HepG2 (cell line): ENCODE results near the gene DBNDD2. TPM values are rescaled to one million over a fixed set of nuclear protein-coding genes. Genes with fewer than 3 reads are reported as not detected.

Source experiments
- ATF3 ChIP-seq: sonication (generic); formaldehyde crosslinking; IDR thresholded peaks from 2 replicates; pipeline ENCODE4 v1.4.0; 2020; ENCODE audit warnings: missing genetic modification reagents
- BCL3 ChIP-seq: sonication (generic); formaldehyde crosslinking; IDR thresholded peaks from 2 replicates; pipeline ENCODE4 v1.5.1; 2020; ENCODE audit warnings: mild to moderate bottlenecking, missing genetic modification reagents, moderate library complexity
- CSRNP1 ChIP-seq: sonication (generic); formaldehyde crosslinking; IDR thresholded peaks from 2 replicates; pipeline ENCODE4 v1.8.1; 2023; ENCODE audit warnings: mild to moderate bottlenecking, missing genetic modification reagents
- ELF1 ChIP-seq: sonication (generic); formaldehyde crosslinking; IDR thresholded peaks from 2 replicates; pipeline ENCODE4 v1.4.0; 2020; ENCODE audit warnings: missing genetic modification reagents
- GLI4 ChIP-seq: sonication (generic); formaldehyde crosslinking; IDR thresholded peaks from 2 replicates; pipeline ENCODE4 v1.5.1; 2020; ENCODE audit warnings: missing genetic modification reagents, mild to moderate bottlenecking, moderate library complexity, borderline replicate concordance
- HMGXB3 ChIP-seq: sonication (generic); formaldehyde crosslinking; IDR thresholded peaks from 2 replicates; pipeline ENCODE4 v1.4.0; 2020; ENCODE audit warnings: missing genetic modification reagents, borderline replicate concordance
- MAFK ChIP-seq, 2 experiments: IDR thresholded peaks in 1 of 2; conservative IDR thresholded peaks in 1 of 2; 2 replicates each; pipeline ENCODE4 v1.6.1; 2011; ENCODE audit warnings: improper control_type of control experiment in 2 of 2, low read length in 2 of 2
- MED1 ChIP-seq: sonication (generic); formaldehyde crosslinking; IDR thresholded peaks from 2 replicates; pipeline ENCODE4 v1.4.0; 2020; ENCODE audit warnings: missing genetic modification reagents
- MED8 ChIP-seq: sonication (generic); formaldehyde crosslinking; IDR thresholded peaks from 2 replicates; pipeline ENCODE4 v1.8.1; 2023; ENCODE audit warnings: mild to moderate bottlenecking, missing genetic modification reagents; ENCODE audit not compliant: insufficient replicate concordance
- MEF2D ChIP-seq: sonication (generic); formaldehyde crosslinking; IDR thresholded peaks from 2 replicates; pipeline ENCODE4 v1.5.1; 2020; ENCODE audit warnings: mild to moderate bottlenecking, missing genetic modification reagents
- NAIF1 ChIP-seq: sonication (generic); formaldehyde crosslinking; IDR thresholded peaks from 2 replicates; pipeline ENCODE4 v1.5.0; 2020; ENCODE audit warnings: mild to moderate bottlenecking, missing genetic modification reagents, borderline replicate concordance
- RFX1 ChIP-seq: fragments of 450-650 bp; IDR thresholded peaks from 2 replicates; pipeline ENCODE4 v1.6.1; 2017
- RXRA ChIP-seq: sonication (generic); formaldehyde crosslinking; IDR thresholded peaks from 2 replicates; pipeline ENCODE4 v1.5.1; 2020; ENCODE audit warnings: missing genetic modification reagents
- STAT5B ChIP-seq: sonication (generic); formaldehyde crosslinking; IDR thresholded peaks from 2 replicates; pipeline ENCODE4 v1.4.0; 2020; ENCODE audit warnings: missing genetic modification reagents
- TRIM24 ChIP-seq: sonication (generic); formaldehyde crosslinking; IDR thresholded peaks from 2 replicates; pipeline ENCODE4 v1.8.0; 2022; ENCODE audit warnings: mild to moderate bottlenecking, missing genetic modification reagents
- ZNF251 ChIP-seq: sonication (generic); formaldehyde crosslinking; IDR thresholded peaks from 2 replicates; pipeline ENCODE4 v1.9.0; 2021; ENCODE audit warnings: mild to moderate bottlenecking, missing genetic modification reagents
- ZNF256 ChIP-seq: sonication (generic); formaldehyde crosslinking; conservative IDR thresholded peaks from 2 replicates; pipeline ENCODE4 v1.4.0; 2020; ENCODE audit warnings: missing genetic modification reagents
- ZNF446 ChIP-seq: sonication (generic); formaldehyde crosslinking; IDR thresholded peaks from 2 replicates; pipeline ENCODE4 v1.5.0; 2020; ENCODE audit warnings: mild to moderate bottlenecking, missing genetic modification reagents
- ZNF546 ChIP-seq: sonication (generic); formaldehyde crosslinking; conservative IDR thresholded peaks from 2 replicates; pipeline ENCODE4 v1.8.1; 2023; ENCODE audit warnings: mild to moderate bottlenecking, missing genetic modification reagents
- ZNF589 ChIP-seq: sonication (generic); formaldehyde crosslinking; conservative IDR thresholded peaks from 2 replicates; pipeline ENCODE4 v1.8.0; 2022; ENCODE audit warnings: mild to moderate bottlenecking, moderate library complexity, missing genetic modification reagents
- ZNF616 ChIP-seq: sonication (generic); formaldehyde crosslinking; IDR thresholded peaks from 2 replicates; pipeline ENCODE4 v1.5.0; 2020; ENCODE audit warnings: low read depth, mild to moderate bottlenecking, missing genetic modification reagents
- ZNF788 ChIP-seq: sonication (generic); formaldehyde crosslinking; IDR thresholded peaks from 2 replicates; pipeline ENCODE4 v1.5.0; 2020; ENCODE audit warnings: mild to moderate bottlenecking, missing genetic modification reagents, borderline replicate concordance
- ZNF883 ChIP-seq: sonication (generic); formaldehyde crosslinking; IDR thresholded peaks from 2 replicates; pipeline ENCODE4 v1.5.1; 2020; ENCODE audit warnings: mild to moderate bottlenecking, missing genetic modification reagents; ENCODE audit errors: not compliant biosample characterization
- polyA plus RNA-seq, 8 experiments: library from polyadenylated mRNA; depleted of rRNA in 3 of 8; stranded (reverse) in 7 of 8; unstranded in 1 of 8; fragments of >200 nt; fragmentation: Illumina TruSeq in 4 of 8; extraction: Trizol in 4 of 8; gene quantifications; 2 replicates each; pipeline versions ENCODE4 v1.2.1 to v1.2.3, GENCODE V29; 2011 to 2016; ENCODE audit warnings: low read depth in 4 of 8, missing spikeins in 1 of 8, mixed read lengths in 1 of 8; ENCODE audit not compliant: insufficient read depth in 1 of 8
- total RNA-seq, 5 experiments: library from RNA; depleted of rRNA; stranded (reverse); fragments of >200 nt; fragmentation: Illumina TruSeq; extraction: Trizol; gene quantifications; 2 replicates each; pipeline ENCODE4 v1.2.3, GENCODE V29; 2016; ENCODE audit warnings: low read depth in 1 of 5

DBNDD2 gene
- total and polyA plus RNA-seq, 2 of the 13 experiments (the other 11 are each of a cell fraction or from before 2014, with no cell fraction given), result 16.7 to 47.6 TPM

GRCh38 chr20:45359406-45360148, 48.5 kb upstream of the DBNDD2 start (continued):
- peak; percentile 96 for TF ChIP-seq BCL3
- no peak for TF ChIP-seq ZNF446 (CRISPR knock-in tag)
- peak; percentile 39 for TF ChIP-seq MED8
- TF ChIP-seq MAFK (conservative IDR thresholded peaks at IDR 0.05 in 1 of 2, IDR thresholded peaks at IDR 0.05 in 1 of 2; ENCODE audit: low read length in 2 of 2), result 0 out of 4 replicates have a peak, but pooled peaks of 1 of the 2 experiments have one; percentile 10
- TF ChIP-seq ZNF589 (CRISPR knock-in tag), result no peak
- TF ChIP-seq ZNF616, result no peak
- peak; percentile 19; the same call in 1 of the 2 replicates for TF ChIP-seq MEF2D
- 0 out of 2 replicates have a peak, but pooled peaks have one; percentile 46 for TF ChIP-seq GLI4 (CRISPR knock-in tag)
- no peak for TF ChIP-seq ZNF546
- TF ChIP-seq ELF1 (CRISPR knock-in tag), result peak; percentile 31; the same call in 1 of the 2 replicates
- TF ChIP-seq RFX1, result no peak
- TF ChIP-seq MED1 (CRISPR knock-in tag), result peak; percentile 31; the same call in 1 of the 2 replicates
- peak; percentile 23 for TF ChIP-seq ZNF883 (CRISPR knock-in tag)
- no peak for TF ChIP-seq TRIM24
- no peak for TF ChIP-seq CSRNP1 (CRISPR knock-in tag)
- TF ChIP-seq NAIF1 (CRISPR knock-in tag), result no peak
- 0 out of 2 replicates have a peak, but pooled peaks have one; percentile 29 for TF ChIP-seq HMGXB3 (CRISPR knock-in tag)
- TF ChIP-seq ZNF788, result peak; percentile 38; the same call in 1 of the 2 replicates
- no peak; the same call in 1 of the 2 replicates for TF ChIP-seq ZNF256 (CRISPR knock-in tag)
- no peak for TF ChIP-seq STAT5B (CRISPR knock-in tag)
- TF ChIP-seq ATF3 (CRISPR knock-in tag), result peak; percentile 89
- no peak for TF ChIP-seq ZNF251 (CRISPR knock-in tag)
- peak; percentile 74; the same call in 1 of the 2 replicates for TF ChIP-seq RXRA (CRISPR knock-in tag)
